GM19240 (cell line): ENCODE results near the gene RARA.
"Not testable (repeated sequence)": the region's sequence is repeated elsewhere in the genome, so short reads cannot be mapped to it uniquely, and the experiment has no call there.

Experiments used
- DNase-seq: peaks from one replicate; pipeline ENCODE4 v3.0.0; 2011; ENCODE audit warnings: low spot score; ENCODE audit not compliant: insufficient read length

Gene RARA

GRCh38 chr17:40356990-40357881, 48.3 kb downstream of the RARA start:
- no peak for DNase-seq

GRCh38 chr17:40358323-40359038, 49.5 kb downstream of the RARA start:
- peak; percentile 96 for DNase-seq

GRCh38 chr17:40360091-40360490, 51.1 kb downstream of the RARA start:
- no peak for DNase-seq

- DNase-seq, result no peak
These were observed 52.3 kb downstream of the RARA start for GRCh38 chr17:40361063-40361924.

GRCh38 chr17:40361925-40362695, 53.1 kb downstream of the RARA start:
- no peak for DNase-seq

GRCh38 chr17:40362696-40363110, 53.7 kb downstream of the RARA start:
- DNase-seq, result peak; percentile 91

- peak; percentile 21 for DNase-seq
These were observed 54.3 kb downstream of the RARA start for GRCh38 chr17:40363111-40363827.

- no peak for DNase-seq
These were observed 55.3 kb downstream of the RARA start, which contains the start of gene GJD3 for GRCh38 chr17:40364121-40364861. TSS of gene GJD3 (minus strand) at chr17:40364737. CDS start at chr17:40363815, 922 bp downstream.

GRCh38 chr17:40364906-40365305, 55.9 kb downstream of the RARA start:
- no peak for DNase-seq

GRCh38 chr17:40366076-40366860, 57.3 kb downstream of the RARA start:
- no peak for DNase-seq

- DNase-seq, result no peak
These were observed 58.0 kb downstream of the RARA start for GRCh38 chr17:40366861-40367518.

GRCh38 chr17:40367728-40368127, 58.7 kb downstream of the RARA start:
- DNase-seq, result not testable (repeated sequence)

- no peak for DNase-seq
These were observed 60.9 kb downstream of the RARA start for GRCh38 chr17:40369923-40370322.

GRCh38 chr17:40371261-40371929, 62.4 kb downstream of the RARA start:
- no peak for DNase-seq

- no peak for DNase-seq
These were observed 63.1 kb downstream of the RARA start for GRCh38 chr17:40372031-40372430.

GRCh38 chr17:40372644-40373043, 63.7 kb downstream of the RARA start:
- DNase-seq, result not testable (repeated sequence)

GRCh38 chr17:40373324-40373723, 64.3 kb downstream of the RARA start:
- DNase-seq, result no peak
